Esophagus (tissue), 2 donors: ENCODE data around the gene PDS5A. TPM values are rescaled to one million over a fixed set of nuclear protein-coding genes. Genes with fewer than 3 reads are reported as not detected.
"Not testable (repeated sequence)": the region's sequence is repeated elsewhere in the genome, so short reads cannot be mapped to it uniquely, and the experiment has no call there.

Experiments used
- H3K27ac ChIP-seq, 2 donors: one replicate each; pipeline ENCODE4 v1.5.1; 2013; ENCODE audit warnings: low read depth in 2 of 2, mild to moderate bottlenecking in 2 of 2, inconsistent platforms in 1 of 2, low read length in 1 of 2, moderate library complexity in 1 of 2
- H3K27me3 ChIP-seq, 2 donors: one replicate each; pipeline ENCODE4 v1.6.1; 2013; ENCODE audit warnings: low read length in 2 of 2, control low read depth in 1 of 2, mild to moderate bottlenecking in 1 of 2; ENCODE audit not compliant: insufficient read depth in 2 of 2, control insufficient read depth in 1 of 2
- H3K36me3 ChIP-seq, 2 donors: one replicate each; pipeline ENCODE4 v1.6.1; 2013; ENCODE audit warnings: low read length in 1 of 2; ENCODE audit not compliant: control insufficient read depth in 2 of 2, insufficient read depth in 2 of 2
- H3K4me1 ChIP-seq, 2 donors: one replicate each; pipeline ENCODE4 v1.6.1; 2013; ENCODE audit warnings: low read length in 1 of 2; ENCODE audit not compliant: control insufficient read depth in 2 of 2, insufficient read depth in 2 of 2
- H3K4me3 ChIP-seq, 2 donors: one replicate each; pipeline ENCODE4 v1.5.1; 2013; ENCODE audit warnings: low read length in 2 of 2, mild to moderate bottlenecking in 2 of 2, low read depth in 1 of 2, moderate library complexity in 1 of 2
- H3K9me3 ChIP-seq, 2 donors: one replicate each; pipeline ENCODE4 v1.6.1; 2013; ENCODE audit warnings: mild to moderate bottlenecking in 2 of 2, low read depth in 1 of 2, low read length in 1 of 2, moderate library complexity in 1 of 2; ENCODE audit not compliant: control insufficient read depth in 2 of 2, insufficient read depth in 1 of 2
- WGBS, 2 donors: extraction: QIAGEN DNeasy Blood & Tissue Kit; methylation state at CpG; one replicate each; pipeline ENCODE4 v1.1.7; 2013; 5-methylcytosine and 5-hydroxymethylcytosine counted together
- polyA plus RNA-seq, 2 donors: library from polyadenylated mRNA; stranded (reverse); fragments of 200-250 nt; gene quantifications; one replicate each; pipeline ENCODE4 v1.2.3, GENCODE V29; 2013
- donor health status: healthy with polysubstance abuse.
- donor health status: Bipolar disorder and iron deficiency.

Gene PDS5A
- polyA plus RNA-seq, 2 donors = 16.8 to 17.0 TPM

- Histone ChIP-seq H3K36me3 (peaks cover 0 to 2% of the 10 kb centered on the region in 2 donors), H3K4me3 (no peak overlapping the region), H3K27me3 (no peaks in the 10 kb centered on the region), H3K4me1 (no peaks in the 10 kb centered on the region), H3K27ac (no peak overlapping the region), H3K9me3 (no peaks in the 10 kb centered on the region)
- WGBS, 2 donors = 76 to 95% methylated on average over 4 of the region's 4 CpGs
Measured at GRCh38 chr4:39852636-39853035, 125.1 kb downstream of the PDS5A start.

- Histone ChIP-seq H3K9me3 (no peaks in the 10 kb centered on the region), H3K4me3 (no peak overlapping the region), H3K36me3 (peaks cover 0 to 6% of the 10 kb centered on the region in 2 donors), H3K27ac (no peak overlapping the region), H3K4me1 (no peaks in the 10 kb centered on the region), H3K27me3 (no peaks in the 10 kb centered on the region)
Measured at GRCh38 chr4:39850727-39851126, 127.0 kb downstream of the PDS5A start.

GRCh38 chr4:39846705-39847104, 131.0 kb downstream of the PDS5A start:
- no peak overlapping the region for H3K27ac ChIP-seq
- 75 to 76% methylated on average over 1 of the region's 1 CpG for WGBS, 2 donors

GRCh38 chr4:39846120-39846519, 131.6 kb downstream of the PDS5A start:
- Histone ChIP-seq H3K27me3 (no peaks in the 10 kb centered on the region), H3K9me3 (no peaks in the 10 kb centered on the region), H3K4me3 (no peak overlapping the region), H3K27ac (no peak overlapping the region), H3K4me1 (no peaks in the 10 kb centered on the region), H3K36me3 (peaks cover 0 to 6% of the 10 kb centered on the region in 2 donors)
- WGBS, 2 donors = 77 to 79% methylated on average over 12 of the region's 12 CpGs

More at GRCh38 chr4:39846705-39847104, 131.0 kb downstream of the PDS5A start:
- no peaks in the 10 kb centered on the region for H3K4me1 ChIP-seq
- H3K4me3 ChIP-seq = no peak overlapping the region
- no peaks in the 10 kb centered on the region for H3K9me3 ChIP-seq
- H3K36me3 ChIP-seq = peaks cover 0 to 6% of the 10 kb centered on the region in 2 donors
- H3K27me3 ChIP-seq = no peaks in the 10 kb centered on the region

- Histone ChIP-seq H3K4me3 (no peak overlapping the region), H3K9me3 (no peaks in the 10 kb centered on the region), H3K27ac (no peak overlapping the region), H3K4me1 (no peaks in the 10 kb centered on the region), H3K27me3 (no peaks in the 10 kb centered on the region), H3K36me3 (peaks cover 10 to 15% of the 10 kb centered on the region in 2 donors)
- 95 to 97% methylated on average over 3 of the region's 3 CpGs for WGBS, 2 donors
Measured at GRCh38 chr4:39841894-39842293, 135.8 kb downstream of the PDS5A start.

GRCh38 chr4:39840516-39840915, 137.2 kb downstream of the PDS5A start:
- WGBS, 2 donors = 93 to 97% methylated on average over 14 of the region's 14 CpGs
- H3K4me1 ChIP-seq, H3K4me3 ChIP-seq, H3K27me3 ChIP-seq, H3K9me3 ChIP-seq, H3K27ac ChIP-seq: not testable (repeated sequence)
- H3K36me3 ChIP-seq = peaks cover 10 to 12% of the 10 kb centered on the region in 2 donors

GRCh38 chr4:39840027-39840426, 137.7 kb downstream of the PDS5A start:
- no peaks in the 10 kb centered on the region for H3K4me1 ChIP-seq
- 96 to 98% methylated on average over 9 of the region's 9 CpGs for WGBS, 2 donors
- H3K27me3 ChIP-seq = no peaks in the 10 kb centered on the region
- H3K36me3 ChIP-seq = peaks cover 10 to 12% of the 10 kb centered on the region in 2 donors
- no peak overlapping the region for H3K4me3 ChIP-seq
- H3K9me3 ChIP-seq = no peaks in the 10 kb centered on the region
- no peak overlapping the region for H3K27ac ChIP-seq

- H3K36me3 ChIP-seq = peaks cover 10 to 12% of the 10 kb centered on the region in 2 donors
- H3K4me3 ChIP-seq, H3K9me3 ChIP-seq, H3K27me3 ChIP-seq, H3K27ac ChIP-seq, H3K4me1 ChIP-seq: not testable (repeated sequence)
- 98% methylated on average over 11 of the region's 11 CpGs for WGBS, 2 donors
Measured at GRCh38 chr4:39838431-39838830, 139.3 kb downstream of the PDS5A start.

GRCh38 chr4:39834269-39834668, 143.4 kb downstream of the PDS5A start:
- Histone ChIP-seq H3K27ac (no peak overlapping the region), H3K9me3 (no peaks in the 10 kb centered on the region), H3K4me3 (no peak overlapping the region), H3K27me3 (no peaks in the 10 kb centered on the region), H3K4me1 (no peaks in the 10 kb centered on the region), H3K36me3 (peaks cover 7 to 10% of the 10 kb centered on the region in 2 donors)
- WGBS, 2 donors = 83 to 87% methylated on average over 1 of the region's 1 CpG

GRCh38 chr4:39825741-39826231, 151.9 kb downstream of the PDS5A start:
- no peaks in the 10 kb centered on the region for H3K4me1 ChIP-seq
- H3K9me3 ChIP-seq = no peaks in the 10 kb centered on the region
- H3K27ac ChIP-seq = no peak overlapping the region
- no peak overlapping the region for H3K4me3 ChIP-seq
- H3K36me3 ChIP-seq = peaks cover 0 to 2% of the 10 kb centered on the region in 2 donors
- WGBS, 2 donors = 46 to 58% methylated on average over 7 of the region's 7 CpGs
- no peaks in the 10 kb centered on the region for H3K27me3 ChIP-seq
